Liver (tissue), 9 donors: ENCODE data around the gene RBM34. TPM values are rescaled to one million over a fixed set of nuclear protein-coding genes. Genes with fewer than 3 reads are reported as not detected.

ENCODE experiments used
- DNase-seq: peaks from one replicate; pipeline ENCODE4 v3.0.0-alpha.2; 2017; ENCODE audit warnings: low spot score
- H3K27ac ChIP-seq, 2 donors: one replicate each; pipeline ENCODE4 v1.7.0; 2013; ENCODE audit warnings: inconsistent platforms in 2 of 2, low read length in 2 of 2, control low read depth in 1 of 2, low read depth in 1 of 2, mild to moderate bottlenecking in 1 of 2
- H3K27me3 ChIP-seq, 4 donors: one replicate each; pipeline versions ENCODE4 v1.6.1 to v1.7.0; 2013; ENCODE audit warnings: low read length in 3 of 4, inconsistent platforms in 1 of 4, mild to moderate bottlenecking in 1 of 4, moderate library complexity in 1 of 4; ENCODE audit not compliant: control insufficient read depth in 4 of 4, insufficient read depth in 4 of 4
- H3K36me3 ChIP-seq, 4 donors: one replicate each; pipeline versions ENCODE4 v1.6.1 to v1.7.0; 2013; ENCODE audit warnings: low read length in 3 of 4, mild to moderate bottlenecking in 3 of 4, low read depth in 1 of 4, moderate library complexity in 1 of 4; ENCODE audit not compliant: control insufficient read depth in 4 of 4, insufficient read depth in 3 of 4
- H3K4me1 ChIP-seq, 4 donors: one replicate each; pipeline versions ENCODE4 v1.6.1 to v1.7.0; 2013; ENCODE audit warnings: low read length in 3 of 4, mild to moderate bottlenecking in 3 of 4, moderate library complexity in 1 of 4; ENCODE audit not compliant: control insufficient read depth in 4 of 4, insufficient read depth in 4 of 4
- H3K4me3 ChIP-seq, 3 donors: one replicate each; pipeline versions ENCODE4 v1.6.1 to v1.7.0; 2013; ENCODE audit warnings: low read length in 3 of 3, control low read depth in 1 of 3, low read depth in 1 of 3, mild to moderate bottlenecking in 1 of 3
- H3K9ac ChIP-seq, 2 donors: one replicate each; pipeline ENCODE4 v1.7.0; 2013; ENCODE audit warnings: low read length in 2 of 2, mild to moderate bottlenecking in 2 of 2, moderate library complexity in 2 of 2, control low read depth in 1 of 2, low read depth in 1 of 2
- H3K9me3 ChIP-seq, 4 donors: one replicate each; pipeline versions ENCODE4 v1.6.1 to v1.7.0; 2013; ENCODE audit warnings: low read length in 3 of 4; ENCODE audit not compliant: control insufficient read depth in 4 of 4
- EGR1 ChIP-seq, 2 donors: IDR thresholded peaks; 2 replicates each; pipeline ENCODE4 v1.6.1; 2016 to 2018; ENCODE audit warnings: antibody characterized with exemption in 2 of 2, low read depth in 2 of 2
- FOXA1 ChIP-seq: IDR thresholded peaks from 2 replicates; pipeline ENCODE4 v1.6.1; 2016; ENCODE audit warnings: antibody characterized with exemption
- FOXA2 ChIP-seq: IDR thresholded peaks from 2 replicates; pipeline ENCODE4 v1.6.1; 2016; ENCODE audit warnings: antibody characterized with exemption
- GABPA ChIP-seq, 2 donors: IDR thresholded peaks in 1 of 2; conservative IDR thresholded peaks in 1 of 2; 2 replicates each; pipeline ENCODE4 v1.6.1; 2016; ENCODE audit warnings: antibody characterized with exemption in 2 of 2, mild to moderate bottlenecking in 1 of 2, moderate library complexity in 1 of 2
- HNF4A ChIP-seq, 2 donors: conservative IDR thresholded peaks; 2 replicates each; pipeline ENCODE4 v1.6.1; 2016; ENCODE audit warnings: antibody characterized with exemption in 2 of 2, mild to moderate bottlenecking in 2 of 2
- HNF4G ChIP-seq: IDR thresholded peaks from 2 replicates; pipeline ENCODE4 v1.6.1; 2016; ENCODE audit warnings: antibody characterized with exemption
- JUND ChIP-seq, 2 donors: IDR thresholded peaks; 2 replicates each; pipeline ENCODE4 v1.6.1; 2016; ENCODE audit warnings: antibody characterized with exemption in 2 of 2
- MAX ChIP-seq: IDR thresholded peaks from 2 replicates; pipeline ENCODE4 v1.6.1; 2016; ENCODE audit warnings: antibody characterized with exemption
- NR2F2 ChIP-seq: IDR thresholded peaks from 2 replicates; pipeline ENCODE4 v1.6.1; 2016; ENCODE audit warnings: antibody characterized with exemption
- RAD21 ChIP-seq, 2 donors: IDR thresholded peaks; 2 replicates each; pipeline ENCODE4 v1.6.1; 2016; ENCODE audit warnings: antibody characterized with exemption in 2 of 2, mild to moderate bottlenecking in 2 of 2
- REST ChIP-seq: IDR thresholded peaks from 2 replicates; pipeline ENCODE4 v1.6.1; 2016; ENCODE audit warnings: antibody characterized with exemption, mild to moderate bottlenecking
- RXRA ChIP-seq, 2 donors: IDR thresholded peaks; 2 replicates each; pipeline ENCODE4 v1.6.1; 2017 to 2018; ENCODE audit warnings: antibody characterized with exemption in 2 of 2, mild to moderate bottlenecking in 1 of 2
- SP1 ChIP-seq: IDR thresholded peaks from 2 replicates; pipeline ENCODE4 v1.6.1; 2018; ENCODE audit warnings: antibody characterized with exemption, mild to moderate bottlenecking
- TAF1 ChIP-seq: conservative IDR thresholded peaks from 2 replicates; pipeline ENCODE4 v1.6.1; 2016; ENCODE audit warnings: antibody characterized with exemption, mild to moderate bottlenecking
- YY1 ChIP-seq: IDR thresholded peaks from 2 replicates; pipeline ENCODE4 v1.6.1; 2016; ENCODE audit warnings: antibody characterized with exemption, mild to moderate bottlenecking
- ZBTB33 ChIP-seq: IDR thresholded peaks from 2 replicates; pipeline ENCODE4 v1.6.1; 2016; ENCODE audit warnings: antibody characterized with exemption
- WGBS: extraction: QIAGEN DNeasy Blood & Tissue Kit; methylation state at CpG from one replicate; pipeline ENCODE4 v1.1.7; 2013; 5-methylcytosine and 5-hydroxymethylcytosine counted together
- polyA plus RNA-seq, 2 donors: library from polyadenylated mRNA; stranded (reverse) in 1 of 2; unstranded in 1 of 2; fragments of 200-250 nt in 1 of 2; fragments of >200 nt in 1 of 2; fragmentation: Nextera tagmentation in 1 of 2; extraction: Ambion mirVana in 1 of 2; gene quantifications; one replicate each; pipeline versions ENCODE4 v1.2.1 to v1.2.3, GENCODE V29; 2013 to 2015
- total RNA-seq, 2 donors: library from RNA; depleted of rRNA; stranded (reverse); fragments of >200 nt; gene quantifications; one replicate each; pipeline ENCODE4 v1.2.3, GENCODE V29; 2014
- TF ChIP-seq, protein P1 (sequence below): fragments of 150-350 bp; IDR thresholded peaks from 2 replicates; pipeline ENCODE4 v1.5.1; 2017; ENCODE audit warnings: improper control_type of control experiment, low read depth, low read length; ENCODE audit not compliant: missing input control
- donor health status: healthy.
- donor health status: healthy.
- donor health status: healthy.
- donor health status: healthy.
- donor health status: healthy.

The RBM34 gene
- total and polyA plus RNA-seq, 4 donors, result 15.6 to 30.2 (median 18.8) TPM

DNA sequence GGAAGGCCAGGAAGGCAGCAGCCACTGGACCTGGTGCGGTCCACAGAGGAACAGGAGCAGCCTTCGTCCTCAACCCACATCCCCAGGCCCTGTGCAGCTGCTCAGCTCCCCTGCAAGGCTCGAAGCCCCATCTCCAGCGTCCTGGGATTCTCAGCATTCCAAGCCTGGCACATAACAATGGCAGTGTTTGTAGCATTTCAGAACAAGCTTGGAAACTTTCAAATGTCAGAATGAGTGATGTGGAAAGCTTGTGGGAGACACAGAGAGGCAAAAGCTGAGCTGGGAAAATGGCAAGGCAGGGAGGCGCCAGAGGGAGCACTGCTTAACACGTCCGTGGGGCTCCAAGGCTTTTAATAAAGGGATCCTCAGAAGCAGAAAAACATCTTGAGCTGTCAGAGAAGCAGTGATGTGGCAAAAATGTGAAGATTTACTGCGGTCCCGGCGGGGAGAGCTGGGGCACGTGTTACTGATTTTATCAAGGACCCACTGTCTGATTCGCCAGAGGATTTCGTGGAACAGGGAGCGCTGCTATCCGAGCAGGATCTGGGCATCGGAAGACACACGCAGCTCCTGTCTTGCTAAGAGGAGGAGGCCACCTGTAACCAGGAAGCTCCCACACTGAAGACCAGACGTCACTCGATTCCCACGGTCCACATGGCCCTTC is 70.5 kb downstream of the RBM34 start:
- no peak overlapping the region for H3K9ac ChIP-seq
- no peak for DNase-seq
- WGBS, result 83% methylated on average over 20 of the region's 20 CpGs
- H3K27me3 ChIP-seq, result no peaks in the 10 kb centered on the region
- peaks cover 0 to 13% (median 6%) of the 10 kb centered on the region in 4 donors for H3K4me1 ChIP-seq
- H3K36me3 ChIP-seq, result no peaks in the 10 kb centered on the region
- TF ChIP-seq HNF4G (no peak), GABPA (IDR thresholded peaks at IDR 0.05 in 1 of 2, conservative IDR thresholded peaks at IDR 0.05 in 1 of 2) (no peak), YY1 (no peak), HNF4A (conservative IDR thresholded peaks at IDR 0.05) (no peak), MAX (no peak), JUND (IDR thresholded peaks at IDR 0.05) (no peak), REST (no peak), TAF1 (no peak), SP1 (no peak), EGR1 (IDR thresholded peaks at IDR 0.05; ENCODE audit: low read depth in 2 of 2) (no peak), FOXA2 (no peak)
- TF ChIP-seq, protein P1, sequence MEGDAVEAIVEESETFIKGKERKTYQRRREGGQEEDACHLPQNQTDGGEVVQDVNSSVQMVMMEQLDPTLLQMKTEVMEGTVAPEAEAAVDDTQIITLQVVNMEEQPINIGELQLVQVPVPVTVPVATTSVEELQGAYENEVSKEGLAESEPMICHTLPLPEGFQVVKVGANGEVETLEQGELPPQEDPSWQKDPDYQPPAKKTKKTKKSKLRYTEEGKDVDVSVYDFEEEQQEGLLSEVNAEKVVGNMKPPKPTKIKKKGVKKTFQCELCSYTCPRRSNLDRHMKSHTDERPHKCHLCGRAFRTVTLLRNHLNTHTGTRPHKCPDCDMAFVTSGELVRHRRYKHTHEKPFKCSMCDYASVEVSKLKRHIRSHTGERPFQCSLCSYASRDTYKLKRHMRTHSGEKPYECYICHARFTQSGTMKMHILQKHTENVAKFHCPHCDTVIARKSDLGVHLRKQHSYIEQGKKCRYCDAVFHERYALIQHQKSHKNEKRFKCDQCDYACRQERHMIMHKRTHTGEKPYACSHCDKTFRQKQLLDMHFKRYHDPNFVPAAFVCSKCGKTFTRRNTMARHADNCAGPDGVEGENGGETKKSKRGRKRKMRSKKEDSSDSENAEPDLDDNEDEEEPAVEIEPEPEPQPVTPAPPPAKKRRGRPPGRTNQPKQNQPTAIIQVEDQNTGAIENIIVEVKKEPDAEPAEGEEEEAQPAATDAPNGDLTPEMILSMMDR, result no peak
- H3K4me3 ChIP-seq, result no peak overlapping the region
- no peak overlapping the region for H3K27ac ChIP-seq
- no peaks in the 10 kb centered on the region for H3K9me3 ChIP-seq

DNA sequence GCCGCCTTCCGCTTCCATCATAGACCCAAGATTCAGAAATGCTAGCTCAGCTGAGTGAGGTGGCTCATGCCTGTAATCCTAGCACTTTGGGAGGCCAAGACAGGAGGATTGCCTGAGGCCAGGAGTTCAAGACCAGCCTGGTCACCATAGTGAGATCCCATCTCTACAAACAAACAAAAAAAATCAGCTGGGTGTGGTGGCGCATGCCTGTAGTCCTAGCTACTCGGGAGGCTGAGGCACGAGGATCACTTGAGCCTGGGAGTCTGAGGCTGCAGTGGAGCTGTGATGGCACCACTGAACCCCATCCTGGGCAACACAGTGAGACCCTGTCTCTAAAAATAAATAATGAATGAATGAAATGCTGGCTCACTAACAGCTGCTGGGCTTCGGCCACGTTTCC is 72.1 kb downstream of the RBM34 start:
- H3K27me3 ChIP-seq, result no peaks in the 10 kb centered on the region
- peaks cover 0 to 15% (median 10%) of the 10 kb centered on the region in 4 donors for H3K4me1 ChIP-seq
- no peak overlapping the region for H3K27ac ChIP-seq
- 96% methylated on average over 7 of the region's 7 CpGs for WGBS
- H3K4me3 ChIP-seq, result no peak overlapping the region
- H3K9ac ChIP-seq, result no peak overlapping the region
- no peak for DNase-seq
- no peaks in the 10 kb centered on the region for H3K36me3 ChIP-seq
- no peaks in the 10 kb centered on the region for H3K9me3 ChIP-seq
- TF ChIP-seq GABPA (IDR thresholded peaks at IDR 0.05 in 1 of 2, conservative IDR thresholded peaks at IDR 0.05 in 1 of 2) (no peak), NR2F2 (no peak), FOXA1 (no peak), FOXA2 (no peak), JUND (IDR thresholded peaks at IDR 0.05) (no peak), TAF1 (no peak), RAD21 (IDR thresholded peaks at IDR 0.05) (no peak), YY1 (no peak), EGR1 (IDR thresholded peaks at IDR 0.05; ENCODE audit: low read depth in 2 of 2) (no peak), RXRA (IDR thresholded peaks at IDR 0.05) (no peak), MAX (no peak), HNF4G (no peak), REST (no peak), ZBTB33 (no peak)
- TF ChIP-seq, protein P1, result no peak
